ENCODE results near the gene PPP1R12A. TPM values are rescaled to one million over a fixed set of nuclear protein-coding genes. Genes with fewer than 3 reads are reported as not detected.

PPP1R12A gene
- total and polyA plus RNA-seq, 9 of the 15 experiments (the other 6 are each of a cell fraction or from before 2014, with no cell fraction given): 26.4 to 119 (median 53.3) TPM

- H3K4me3 ChIP-seq: no peak overlapping the region
- no peak overlapping the region for H2AFZ ChIP-seq (ENCODE audit: low read depth, low read length)
- peaks cover 27% of the 10 kb centered on the region for H4K20me1 ChIP-seq (replicated peaks; ENCODE audit: control insufficient read depth, insufficient read depth, low read length)
- peaks cover 0 to 9% of the 10 kb centered on the region in 2 experiments; a peak in 3 of 5 replicates for H3K4me1 ChIP-seq (replicated peaks in 1 of 2; ENCODE audit: control insufficient read depth in 2 of 2, insufficient read depth in 2 of 2, low read length in 2 of 2)
- no TSS peak for BruUV-seq (replicated peaks)
- ATAC-seq (no peak), FAIRE-seq (no peak), DNase-seq (ENCODE audit: extremely low read depth in 1 of 4, low spot score in 3 of 4) (no peak)
- in situ Hi-C loops (cut with MboI): no loop called here
- WGBS (ENCODE audit: insufficient coverage, low coverage, missing lambda C conversion rate): 93% methylated on average over 1 of the region's 1 CpG
- intact Hi-C loops (cut with micrococcal nuclease): loop anchor here (1.0 to 10.0 kb wide), 6 partner anchors 45 to 382 kb away; no protein-coding TSS in a partner anchor
- H3K27ac ChIP-seq (ENCODE audit: extremely low read depth, low read depth, low read length): no peak overlapping the region
- POLR2A ChIA-PET: no interaction called here
- peaks cover 100% of the 10 kb centered on the region for H3K79me2 ChIP-seq (ENCODE audit: control insufficient read depth, insufficient read depth, low read length)
- H3K27me3 ChIP-seq (ENCODE audit: control insufficient read depth in 2 of 2, insufficient read depth in 2 of 2, low read length in 2 of 2): no peaks in the 10 kb centered on the region
- H3K36me3 ChIP-seq (ENCODE audit: control insufficient read depth, insufficient read depth, low read length): no peaks in the 10 kb centered on the region
- no peak overlapping the region for H3K4me2 ChIP-seq (ENCODE audit: insufficient read depth, low read length)
- H3K9me1 ChIP-seq (ENCODE audit: control insufficient read depth, insufficient read depth, low read length): no peaks in the 10 kb centered on the region
- no peaks in the 10 kb centered on the region for H3K9me3 ChIP-seq (replicated peaks; ENCODE audit: control insufficient read depth, insufficient read depth, low read depth, low read length)
- TF ChIP-seq RERE (CRISPR knock-in tag; IDR thresholded peaks at IDR 0.05; ENCODE audit: borderline replicate concordance): no peak
- no peak for TF ChIP-seq TCF15 (CRISPR knock-in tag; IDR thresholded peaks at IDR 0.05)
- TF ChIP-seq SP1 (CRISPR knock-in tag; IDR thresholded peaks at IDR 0.05): no peak
- TF ChIP-seq ZNF766 (CRISPR knock-in tag; conservative IDR thresholded peaks at IDR 0.05): no peak
- TF ChIP-seq SMAD2 (IDR thresholded peaks at IDR 0.05; ENCODE audit: low read depth, low read length): no peak
- no peak for TF ChIP-seq ZNF551 (CRISPR knock-in tag; IDR thresholded peaks at IDR 0.05)
- no peak for TF ChIP-seq GTF2A2 (tag; IDR thresholded peaks at IDR 0.05)
- no peak for TF ChIP-seq FIP1L1 (IDR thresholded peaks at IDR 0.05; ENCODE audit: low read depth, low read length, poor library complexity, severe bottlenecking)
- no peak overlapping the region for H3K9ac ChIP-seq (ENCODE audit: insufficient read depth in 1 of 2, low read depth in 2 of 2, low read length in 2 of 2)
- CTCF ChIA-PET (ENCODE audit: low intra/inter-chr PET ratio): no interaction called here
Observed at GRCh38 chr12:79887890-79888289, 47.0 kb downstream of the PPP1R12A start.

Measured in K562 (cell line).